SU-DHL-6 (cell line): Measurements from ENCODE around the gene MPPE1.
"Not testable (repeated sequence)": the region's sequence is repeated elsewhere in the genome, so short reads cannot be mapped to it uniquely, and the experiment has no call there.

ENCODE experiments used
- CTCF ChIP-seq: fragments of 200-600 bp; sonication (generic); IDR thresholded peaks from one replicate; pipeline ENCODE4 v1.5.1; 2017; ENCODE audit warnings: antibody characterized with exemption, mild to moderate bottlenecking, low read length, moderate library complexity; ENCODE audit not compliant: insufficient read depth, poor library complexity, severe bottlenecking
- EZH2phosphoT487 ChIP-seq: fragments of 200-600 bp; sonication (generic), shearing (Covaris generic); conservative IDR thresholded peaks from 2 replicates; pipeline ENCODE4 v1.6.1; 2018; ENCODE audit warnings: mild to moderate bottlenecking, antibody characterized with exemption, low read length, moderate library complexity, mixed read lengths

- TF ChIP-seq CTCF, EZH2phosphoT487: not testable (repeated sequence)
Measured at GRCh38 chr18:11854554-11854953, 53.6 kb downstream of the MPPE1 start.
